Cardiac septum (tissue), 1 donor: ENCODE results near the gene BTBD10. TPM values are rescaled to one million over a fixed set of nuclear protein-coding genes. Genes with fewer than 3 reads are reported as not detected.
"Not testable (repeated sequence)": the region's sequence is repeated elsewhere in the genome, so short reads cannot be mapped to it uniquely, and the experiment has no call there.

Experiments
- DNase-seq: peaks from one replicate; pipeline ENCODE4 v3.0.0-alpha.2; 2020; ENCODE audit warnings: low spot score
- intact Hi-C: fragments of 100-400 bp; cut with DNase I; formaldehyde crosslinking; loops from one replicate; pipeline ENCODE4 v1.14.0; 2022
- total RNA-seq: library from RNA; stranded (reverse); fragmentation: NEBNext Ultra II Directional; extraction: Animal tissue kit (Norgen Biotek cat#: 25700); gene quantifications from one replicate; pipeline ENCODE4 v1.2.1, GENCODE V29; 2021
- donor health status: DM: no; HTN: no; CAD: no.

Gene BTBD10
- total RNA-seq, 1 donor from 2014 or later = 31.3 TPM

GRCh38 chr11:13448876-13449275 lies 14.1 kb downstream of the BTBD10 start:
- intact Hi-C loops = no loop called here

GRCh38 chr11:13446444-13446843 lies 16.6 kb downstream of the BTBD10 start:
- DNase-seq = no peak
- intact Hi-C loops = no loop called here

More at GRCh38 chr11:13448876-13449275, 14.1 kb downstream of the BTBD10 start:
- DNase-seq = no peak

GRCh38 chr11:13445588-13445987 lies 17.4 kb downstream of the BTBD10 start:
- intact Hi-C loops = no loop called here
- no peak for DNase-seq

GRCh38 chr11:13440100-13440855 lies 22.7 kb downstream of the BTBD10 start:
- intact Hi-C loops = no loop called here
- DNase-seq = no peak

GRCh38 chr11:13438291-13438690 lies 24.7 kb downstream of the BTBD10 start:
- intact Hi-C loops = no loop called here
- no peak for DNase-seq

- intact Hi-C loops, DNase-seq: not testable (repeated sequence)
Measured at GRCh38 chr11:13436836-13437235, 26.2 kb downstream of the BTBD10 start.

- DNase-seq = no peak
- intact Hi-C loops = no loop called here
Measured at GRCh38 chr11:13434247-13435205, 28.5 kb downstream of the BTBD10 start.

GRCh38 chr11:13433437-13433836 lies 29.6 kb downstream of the BTBD10 start:
- no peak for DNase-seq
- intact Hi-C loops = no loop called here

- DNase-seq = no peak
- intact Hi-C loops = no loop called here
Measured at GRCh38 chr11:13429836-13430235, 33.2 kb downstream of the BTBD10 start.

- intact Hi-C loops = no loop called here
- DNase-seq = no peak
Measured at GRCh38 chr11:13429288-13429687, 33.7 kb downstream of the BTBD10 start.

GRCh38 chr11:13427440-13427839 lies 35.6 kb downstream of the BTBD10 start:
- intact Hi-C loops = no loop called here
- no peak for DNase-seq

GRCh38 chr11:13423372-13423771 lies 39.6 kb downstream of the BTBD10 start:
- no peak for DNase-seq
- intact Hi-C loops = no loop called here

- DNase-seq = no peak
- intact Hi-C loops = no loop called here
Measured at GRCh38 chr11:13421561-13421960, 41.5 kb downstream of the BTBD10 start.

GRCh38 chr11:13415201-13415600 lies 47.8 kb downstream of the BTBD10 start:
- intact Hi-C loops = no loop called here
- DNase-seq = no peak

GRCh38 chr11:13405220-13405619 lies 57.8 kb downstream of the BTBD10 start:
- no peak for DNase-seq
- intact Hi-C loops = no loop called here

GRCh38 chr11:13398335-13398734 lies 64.7 kb downstream of the BTBD10 start:
- intact Hi-C loops, DNase-seq: not testable (repeated sequence)

GRCh38 chr11:13391217-13391616 lies 71.8 kb downstream of the BTBD10 start:
- no peak for DNase-seq
- intact Hi-C loops = no loop called here

GRCh38 chr11:13388741-13389140 lies 74.3 kb downstream of the BTBD10 start:
- no peak for DNase-seq
- intact Hi-C loops = loop anchor here (10.0 kb wide), 1 partner anchor 76 kb away; the partner anchor contains the start of gene BTBD10

- DNase-seq = no peak
- intact Hi-C loops = loop anchor here (10.0 kb wide), 1 partner anchor 78 kb away; the partner anchor contains the start of gene BTBD10
Measured at GRCh38 chr11:13386567-13386966, 76.5 kb downstream of the BTBD10 start.

GRCh38 chr11:13384908-13385640 lies 77.9 kb downstream of the BTBD10 start:
- intact Hi-C loops = loop anchor here (10.0 kb wide), 1 partner anchor 80 kb away; the partner anchor contains the start of gene BTBD10

More at GRCh38 chr11:13384908-13385640, 77.9 kb downstream of the BTBD10 start:
- no peak for DNase-seq
